Osteocyte (in vitro differentiated cells): ENCODE measurements around the gene SAC3D1. TPM values are rescaled to one million over a fixed set of nuclear protein-coding genes. Genes with fewer than 3 reads are reported as not detected.

Experiments used
- DNase-seq: peaks from one replicate; pipeline ENCODE4 v3.0.0; 2021; ENCODE audit warnings: mixed read lengths; ENCODE audit not compliant: unreplicated experiment; ENCODE audit errors: extremely low spot score
- H3K27ac Mint-ChIP-seq: one replicate; pipeline ENCODE4 v1.8.0; 2021; ENCODE audit warnings: mild to moderate bottlenecking, mixed read lengths; ENCODE audit not compliant: unreplicated experiment
- H3K27me3 Mint-ChIP-seq: one replicate; pipeline ENCODE4 v1.8.0; 2021; ENCODE audit warnings: mixed read lengths; ENCODE audit not compliant: unreplicated experiment
- H3K36me3 Mint-ChIP-seq: one replicate; pipeline ENCODE4 v1.8.0; 2021; ENCODE audit warnings: mixed read lengths; ENCODE audit not compliant: unreplicated experiment
- H3K4me1 Mint-ChIP-seq: one replicate; pipeline ENCODE4 v1.8.0; 2021; ENCODE audit warnings: mixed read lengths; ENCODE audit not compliant: unreplicated experiment
- H3K4me3 Mint-ChIP-seq: one replicate; pipeline ENCODE4 v1.8.0; 2021; ENCODE audit warnings: mild to moderate bottlenecking, moderate library complexity, mixed read lengths; ENCODE audit not compliant: unreplicated experiment
- H3K9me3 Mint-ChIP-seq: one replicate; pipeline ENCODE4 v1.8.0; 2021; ENCODE audit warnings: mixed read lengths; ENCODE audit not compliant: unreplicated experiment
- total RNA-seq: library from RNA; stranded (reverse); gene quantifications from 2 replicates; pipeline ENCODE4 v1.2.1, GENCODE V29; 2021
- TF ChIP-seq, protein P1 (sequence below): fragments of 200-600 bp; sonication (generic); IDR thresholded peaks from 2 replicates; pipeline ENCODE4 v1.5.0; 2021; ENCODE audit warnings: antibody characterized with exemption, mild to moderate bottlenecking, moderate library complexity

Gene SAC3D1
- total RNA-seq, 1 donor from 2014 or later, result 15.0 TPM

DNA sequence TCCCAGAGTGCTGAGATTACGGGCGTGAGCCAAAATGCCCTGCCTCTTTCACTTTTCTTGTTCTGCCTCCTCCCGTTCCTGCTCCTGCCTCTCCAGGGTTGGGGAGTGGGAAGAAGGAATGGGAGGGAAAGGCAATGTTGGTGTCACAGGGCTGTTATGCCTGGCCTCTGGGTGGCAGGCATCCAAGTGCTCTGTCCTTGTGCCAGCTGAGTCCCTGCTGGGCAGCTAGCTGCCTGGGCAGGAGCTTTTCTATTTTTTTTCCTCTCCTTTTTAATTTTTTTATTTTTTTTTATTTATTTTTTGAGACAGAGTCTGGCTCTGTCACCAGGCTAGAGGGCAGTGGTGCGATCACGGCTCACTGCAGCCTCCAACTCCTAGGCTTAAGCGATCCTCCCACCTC is 4.1 kb upstream of the SAC3D1 start:
- H3K4me1 Mint-ChIP-seq, result peaks cover 8% of the 10 kb centered on the region
- H3K36me3 Mint-ChIP-seq, result peaks cover 7% of the 10 kb centered on the region
- peak overlapping the region; percentile 7 for H3K27ac Mint-ChIP-seq
- TF ChIP-seq, protein P1, sequence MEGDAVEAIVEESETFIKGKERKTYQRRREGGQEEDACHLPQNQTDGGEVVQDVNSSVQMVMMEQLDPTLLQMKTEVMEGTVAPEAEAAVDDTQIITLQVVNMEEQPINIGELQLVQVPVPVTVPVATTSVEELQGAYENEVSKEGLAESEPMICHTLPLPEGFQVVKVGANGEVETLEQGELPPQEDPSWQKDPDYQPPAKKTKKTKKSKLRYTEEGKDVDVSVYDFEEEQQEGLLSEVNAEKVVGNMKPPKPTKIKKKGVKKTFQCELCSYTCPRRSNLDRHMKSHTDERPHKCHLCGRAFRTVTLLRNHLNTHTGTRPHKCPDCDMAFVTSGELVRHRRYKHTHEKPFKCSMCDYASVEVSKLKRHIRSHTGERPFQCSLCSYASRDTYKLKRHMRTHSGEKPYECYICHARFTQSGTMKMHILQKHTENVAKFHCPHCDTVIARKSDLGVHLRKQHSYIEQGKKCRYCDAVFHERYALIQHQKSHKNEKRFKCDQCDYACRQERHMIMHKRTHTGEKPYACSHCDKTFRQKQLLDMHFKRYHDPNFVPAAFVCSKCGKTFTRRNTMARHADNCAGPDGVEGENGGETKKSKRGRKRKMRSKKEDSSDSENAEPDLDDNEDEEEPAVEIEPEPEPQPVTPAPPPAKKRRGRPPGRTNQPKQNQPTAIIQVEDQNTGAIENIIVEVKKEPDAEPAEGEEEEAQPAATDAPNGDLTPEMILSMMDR, result no peak
- no peaks in the 10 kb centered on the region for H3K27me3 Mint-ChIP-seq
- no peak for DNase-seq
- no peaks in the 10 kb centered on the region for H3K9me3 Mint-ChIP-seq
- H3K4me3 Mint-ChIP-seq, result no peak overlapping the region

DNA sequence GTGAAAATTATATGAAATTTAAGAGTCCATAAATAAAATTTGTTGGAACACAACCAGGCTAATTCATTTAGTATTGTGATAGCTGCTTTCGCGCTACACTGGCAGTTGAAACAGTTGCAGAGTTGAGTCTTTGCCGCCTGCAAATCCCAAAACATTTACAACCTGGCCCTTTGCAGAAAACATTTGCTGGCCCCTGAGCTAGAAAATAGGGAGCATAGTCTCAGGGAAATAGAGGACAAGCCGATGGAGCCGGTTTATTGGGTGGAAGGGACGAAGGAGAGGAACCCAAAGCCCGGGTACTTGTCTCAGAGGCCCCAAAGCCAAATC is 527 bp upstream of the SAC3D1 start:
- DNase-seq, result no peak
- H3K9me3 Mint-ChIP-seq, result no peaks in the 10 kb centered on the region
- H3K4me1 Mint-ChIP-seq, result peaks cover 19% of the 10 kb centered on the region
- TF ChIP-seq, protein P1, result no peak
- H3K4me3 Mint-ChIP-seq, result peak overlapping the region; percentile 86
- no peaks in the 10 kb centered on the region for H3K27me3 Mint-ChIP-seq
- peak overlapping the region; percentile 96 for H3K27ac Mint-ChIP-seq
- H3K36me3 Mint-ChIP-seq, result peaks cover 14% of the 10 kb centered on the region

DNA sequence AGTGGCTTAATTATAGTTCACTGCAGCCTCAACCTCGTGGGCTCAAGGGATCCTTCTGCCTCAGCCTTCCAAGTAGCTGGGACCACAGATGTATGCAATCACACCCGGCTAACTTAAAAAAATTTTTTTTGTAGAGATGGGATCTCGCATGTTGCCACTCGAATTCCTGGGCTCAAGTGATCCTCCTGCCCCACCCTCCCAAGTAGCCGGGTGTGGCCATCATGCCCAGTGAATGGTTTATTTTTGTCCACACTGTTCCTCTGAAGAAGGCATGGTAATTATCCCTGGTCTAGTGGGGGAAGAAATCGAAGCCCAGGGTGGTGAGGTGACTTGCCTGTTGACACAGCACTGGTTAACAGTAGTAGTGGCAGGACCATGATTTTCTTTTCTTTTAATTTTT is 1.9 kb downstream of the SAC3D1 start:
- H3K4me3 Mint-ChIP-seq, result peak overlapping the region; percentile 81
- TF ChIP-seq, protein P1, result no peak
- H3K36me3 Mint-ChIP-seq, result peaks cover 12% of the 10 kb centered on the region
- H3K27ac Mint-ChIP-seq, result peak overlapping the region; percentile 23
- peaks cover 17% of the 10 kb centered on the region for H3K4me1 Mint-ChIP-seq
- H3K27me3 Mint-ChIP-seq, result no peaks in the 10 kb centered on the region
- no peaks in the 10 kb centered on the region for H3K9me3 Mint-ChIP-seq
- DNase-seq, result no peak

DNA sequence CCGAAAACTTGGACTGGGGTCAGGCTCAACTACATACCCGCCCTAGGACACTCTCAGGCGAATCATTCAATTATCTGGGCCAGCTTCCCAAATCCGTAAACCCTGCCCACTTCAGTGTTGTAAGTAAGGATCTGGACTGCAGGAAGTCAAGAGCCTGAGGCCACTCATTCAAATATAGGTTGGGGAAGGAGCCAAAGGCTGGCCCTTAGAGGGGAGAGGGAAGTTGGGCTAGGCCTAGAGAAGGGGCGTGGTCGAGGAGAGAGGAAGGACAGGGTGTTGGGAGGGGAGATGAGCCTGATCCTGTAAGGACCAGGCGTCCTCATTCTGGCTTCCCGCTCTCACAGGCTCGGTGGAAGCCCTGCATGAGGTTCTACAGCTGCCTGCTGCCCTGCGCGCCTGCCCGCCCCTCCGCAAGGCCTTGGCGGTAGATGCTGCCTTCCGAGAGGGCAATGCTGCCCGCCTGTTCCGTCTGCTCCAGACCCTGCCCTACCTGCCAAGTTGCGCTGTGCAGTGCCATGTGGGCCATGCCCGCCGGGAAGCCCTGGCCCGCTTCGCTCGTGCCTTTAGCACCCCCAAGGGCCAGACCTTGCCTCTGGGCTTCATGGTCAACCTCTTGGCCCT is 3.0 kb downstream of the SAC3D1 start:
- Mint-ChIP-seq H3K4me1 (peaks cover 17% of the 10 kb centered on the region), H3K9me3 (no peaks in the 10 kb centered on the region), H3K27me3 (no peaks in the 10 kb centered on the region), H3K36me3 (peaks cover 10% of the 10 kb centered on the region), H3K27ac (no peak overlapping the region), H3K4me3 (no peak overlapping the region)
- TF ChIP-seq, protein P1, result no peak
- no peak for DNase-seq

DNA sequence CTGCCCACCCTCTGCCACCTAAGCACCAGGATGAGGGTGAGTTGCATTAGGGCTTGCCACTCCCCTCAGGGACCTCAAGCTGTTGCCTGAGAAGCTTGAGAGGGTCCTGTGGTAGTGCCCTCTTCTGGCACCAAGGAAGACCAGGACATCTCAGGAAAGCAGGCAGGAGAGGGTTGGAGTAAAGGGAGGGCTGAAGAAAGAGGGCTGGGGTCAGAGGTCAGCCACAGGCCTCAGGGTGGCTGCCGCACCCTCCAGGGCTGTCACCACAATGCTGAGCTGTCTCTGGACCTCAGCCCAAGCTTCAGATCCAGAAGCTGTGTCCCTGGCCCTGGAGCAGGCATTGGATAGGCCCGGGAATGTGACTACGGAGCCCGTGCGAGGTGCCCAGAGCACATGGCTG is 4.1 kb downstream of the SAC3D1 start:
- H3K9me3 Mint-ChIP-seq, result no peaks in the 10 kb centered on the region
- H3K27ac Mint-ChIP-seq, result no peak overlapping the region
- H3K36me3 Mint-ChIP-seq, result peaks cover 9% of the 10 kb centered on the region
- DNase-seq, result no peak
- TF ChIP-seq, protein P1, result no peak
- peaks cover 17% of the 10 kb centered on the region for H3K4me1 Mint-ChIP-seq
- no peak overlapping the region for H3K4me3 Mint-ChIP-seq
- no peaks in the 10 kb centered on the region for H3K27me3 Mint-ChIP-seq
